Measurements from ENCODE around the gene MICALL2. TPM values are rescaled to one million over a fixed set of nuclear protein-coding genes. Genes with fewer than 3 reads are reported as not detected.

Gene MICALL2
- total RNA-seq, 6 donors from 2014 or later, result 17.8 to 67.1 (median 42.4) TPM

- DNase-seq, result peak in 1 of 2 donors; percentile 82
- H3K27ac ChIP-seq, result no peak overlapping the region
These were observed 22.0 kb downstream of the MICALL2 start for GRCh38 chr7:1437155-1437880.

GRCh38 chr7:1436608-1437007 is 22.7 kb downstream of the MICALL2 start:
- Histone ChIP-seq H3K27ac (no peak overlapping the region), H3K9me3 (no peaks in the 10 kb centered on the region), H3K4me1 (peaks cover 0 to 10% (median 7%) of the 10 kb centered on the region in 4 donors), H3K36me3 (peaks cover 0 to 54% (median 17%) of the 10 kb centered on the region in 4 donors), H3K4me3 (no peak overlapping the region), H3K27me3 (peaks cover 0 to 6% (median 0%) of the 10 kb centered on the region in 4 donors)
- TF ChIP-seq CTCF (IDR thresholded peaks at IDR 0.05) (no peak), POLR2AphosphoS5 (IDR thresholded peaks at IDR 0.05) (no peak), EP300 (IDR thresholded peaks at IDR 0.05) (no peak), POLR2A (IDR thresholded peaks at IDR 0.05) (no peak)
- DNase-seq (peak in 1 of 2 donors; percentile 72), ATAC-seq (ENCODE audit: low FRiP score in 2 of 2) (no peak)
- WGBS, 2 donors, result 91 to 96% methylated on average over 11 to 16 of the region's 20 CpGs

More at GRCh38 chr7:1437155-1437880, 22.0 kb downstream of the MICALL2 start:
- no peaks in the 10 kb centered on the region for H3K27me3 ChIP-seq
- H3K9me3 ChIP-seq, result no peaks in the 10 kb centered on the region
- 95 to 96% methylated on average over 17 to 37 of the region's 43 CpGs for WGBS, 2 donors
- peaks cover 0 to 6% (median 4%) of the 10 kb centered on the region in 4 donors for H3K4me1 ChIP-seq
- H3K36me3 ChIP-seq, result peaks cover 0 to 59% (median 20%) of the 10 kb centered on the region in 4 donors
- no peak overlapping the region for H3K4me3 ChIP-seq
- no peak for ATAC-seq (ENCODE audit: low FRiP score in 2 of 2)
- TF ChIP-seq CTCF (IDR thresholded peaks at IDR 0.05) (no peak), EP300 (IDR thresholded peaks at IDR 0.05) (no peak), POLR2AphosphoS5 (IDR thresholded peaks at IDR 0.05) (no peak), POLR2A (IDR thresholded peaks at IDR 0.05) (no peak)

- DNase-seq (peak in 1 of 2 donors; percentile 80), ATAC-seq (ENCODE audit: low FRiP score in 2 of 2) (no peak)
- no peaks in the 10 kb centered on the region for H3K9me3 ChIP-seq
- H3K4me3 ChIP-seq, result no peak overlapping the region
- no peak for TF ChIP-seq EP300 (IDR thresholded peaks at IDR 0.05)
- no peak for TF ChIP-seq POLR2A (IDR thresholded peaks at IDR 0.05)
- no peak for TF ChIP-seq POLR2AphosphoS5 (IDR thresholded peaks at IDR 0.05)
- no peak overlapping the region for H3K27ac ChIP-seq
- H3K27me3 ChIP-seq, result peaks cover 0 to 8% (median 0%) of the 10 kb centered on the region in 4 donors
- H3K36me3 ChIP-seq, result peaks cover 0 to 38% (median 15%) of the 10 kb centered on the region in 4 donors
- peaks cover 0 to 10% (median 7%) of the 10 kb centered on the region in 4 donors for H3K4me1 ChIP-seq
- WGBS, 2 donors, result 80 to 96% methylated on average over 1 to 15 of the region's 22 CpGs
These were observed 24.2 kb downstream of the MICALL2 start for GRCh38 chr7:1434891-1435670.

GRCh38 chr7:1434165-1434718 is 25.0 kb downstream of the MICALL2 start:
- TF ChIP-seq EP300 (IDR thresholded peaks at IDR 0.05) (no peak), POLR2AphosphoS5 (IDR thresholded peaks at IDR 0.05) (no peak), CTCF (IDR thresholded peaks at IDR 0.05) (no peak), POLR2A (IDR thresholded peaks at IDR 0.05) (no peak)
- no peak for DNase-seq

More at GRCh38 chr7:1434165-1434718, 25.0 kb downstream of the MICALL2 start:
- Histone ChIP-seq H3K27me3 (peaks cover 0 to 8% (median 2%) of the 10 kb centered on the region in 4 donors), H3K9me3 (no peaks in the 10 kb centered on the region), H3K4me1 (peaks cover 0 to 10% (median 7%) of the 10 kb centered on the region in 4 donors), H3K36me3 (peaks cover 0 to 32% (median 13%) of the 10 kb centered on the region in 4 donors), H3K27ac (no peak overlapping the region), H3K4me3 (no peak overlapping the region)
- no peak for ATAC-seq (ENCODE audit: low FRiP score in 2 of 2)
- 92 to 93% methylated on average over 15 to 18 of the region's 35 CpGs for WGBS, 2 donors

All from upper lobe of left lung (tissue), 6 donors.